Neural progenitor cell (in vitro differentiated cells): ENCODE measurements around the gene KLHL8. TPM values are rescaled to one million over a fixed set of nuclear protein-coding genes. Genes with fewer than 3 reads are reported as not detected.

Source experiments
- DNase-seq: peaks from one replicate; pipeline ENCODE4 v3.0.0-alpha.2; 2016; ENCODE audit warnings: low spot score
- H2AFZ ChIP-seq: fragments of 200-600 bp; sonication (generic); replicated peaks from 2 replicates; pipeline ENCODE4 v1.6.1; 2016; ENCODE audit warnings: antibody characterized with exemption
- H3F3A ChIP-seq: fragments of 200-600 bp; sonication (generic); 2 replicates; pipeline ENCODE4 v1.6.1; 2016; ENCODE audit warnings: antibody characterized with exemption, low read depth
- H3K27ac ChIP-seq: fragments of 200-600 bp; sonication (generic); 2 replicates; pipeline ENCODE4 v1.5.1; 2016; ENCODE audit warnings: mild to moderate bottlenecking
- H3K27me3 ChIP-seq: fragments of 200-600 bp; sonication (generic); 2 replicates; pipeline ENCODE4 v1.6.1; 2016; ENCODE audit warnings: mild to moderate bottlenecking, moderate library complexity
- H3K36me3 ChIP-seq: fragments of 200-600 bp; sonication (generic); 2 replicates; pipeline ENCODE4 v1.5.1; 2016
- H3K4me1 ChIP-seq: fragments of 200-600 bp; sonication (generic); 2 replicates; pipeline ENCODE4 v1.6.1; 2016; ENCODE audit warnings: mixed run types
- H3K4me2 ChIP-seq: fragments of 200-600 bp; sonication (generic); 2 replicates; pipeline ENCODE4 v1.6.1; 2016
- H3K4me3 ChIP-seq: fragments of 200-600 bp; sonication (generic); 2 replicates; pipeline ENCODE4 v1.5.1; 2016
- H3K79me2 ChIP-seq: fragments of 200-600 bp; sonication (generic); 2 replicates; pipeline ENCODE4 v1.6.1; 2016; ENCODE audit warnings: low read depth
- H3K9ac ChIP-seq: fragments of 200-600 bp; sonication (generic); 2 replicates; pipeline ENCODE4 v1.6.1; 2016
- H3K9me3 ChIP-seq: fragments of 200-600 bp; sonication (generic); 2 replicates; pipeline ENCODE4 v1.5.1; 2016; ENCODE audit warnings: low read depth
- H4K20me1 ChIP-seq: fragments of 200-600 bp; sonication (generic); 2 replicates; pipeline ENCODE4 v1.6.1; 2016; ENCODE audit warnings: low read depth
- H3K27ac Mint-ChIP-seq: 3 replicates; pipeline ENCODE4 v1.8.0; 2021; ENCODE audit warnings: mixed read lengths
- H3K27me3 Mint-ChIP-seq: 2 replicates; pipeline ENCODE4 v1.8.0; 2022; ENCODE audit warnings: low read depth, mild to moderate bottlenecking, inconsistent platforms, moderate library complexity, mixed read lengths; ENCODE audit not compliant: insufficient read depth
- H3K36me3 Mint-ChIP-seq: 3 replicates; pipeline ENCODE4 v1.8.0; 2021; ENCODE audit warnings: mixed read lengths
- H3K4me1 Mint-ChIP-seq: 3 replicates; pipeline ENCODE4 v1.8.0; 2021; ENCODE audit warnings: mixed read lengths
- H3K4me3 Mint-ChIP-seq: 3 replicates; pipeline ENCODE4 v1.8.0; 2021; ENCODE audit warnings: mild to moderate bottlenecking, moderate library complexity, mixed read lengths
- H3K9me3 Mint-ChIP-seq: 3 replicates; pipeline ENCODE4 v1.8.0; 2020; ENCODE audit warnings: mixed read lengths
- CTCF ChIP-seq: fragments of 200-600 bp; sonication (generic); IDR thresholded peaks from 2 replicates; pipeline ENCODE4 v1.5.1; 2017; ENCODE audit warnings: antibody characterized with exemption, mild to moderate bottlenecking
- EZH2 ChIP-seq: fragments of 200-600 bp; sonication (generic); IDR thresholded peaks from 2 replicates; pipeline ENCODE4 v1.6.1; 2017; ENCODE audit warnings: antibody characterized with exemption, mild to moderate bottlenecking, moderate library complexity
- EZH2phosphoT487 ChIP-seq: fragments of 200-600 bp; sonication (generic); IDR thresholded peaks from 2 replicates; pipeline ENCODE4 v1.6.1; 2017; ENCODE audit warnings: antibody characterized with exemption
- total RNA-seq: library from RNA; depleted of rRNA; stranded (reverse); fragments of >200 nt; gene quantifications from 2 replicates; pipeline ENCODE4 v1.2.3, GENCODE V29; 2015; ENCODE audit warnings: low replicate concordance

Gene KLHL8
- total RNA-seq, 1 donor from 2014 or later: 20.3 TPM

- Histone ChIP-seq H3K4me3 (no peak overlapping the region), H3K4me1 (peaks cover 6% of the 10 kb centered on the region), H3K27ac (no peak overlapping the region), H3K9ac (no peak overlapping the region), H3K9me3 (no peaks in the 10 kb centered on the region), H3K27me3 (no peaks in the 10 kb centered on the region), H2AFZ (no peak overlapping the region), H3K36me3 (no peaks in the 10 kb centered on the region), H3K4me2 (no peak overlapping the region), H3F3A (no peaks in the 10 kb centered on the region), H3K79me2 (peaks cover 36% of the 10 kb centered on the region), H4K20me1 (peaks cover 12% of the 10 kb centered on the region)
- no peak overlapping the region for H3K4me3 Mint-ChIP-seq
- H3K27me3 Mint-ChIP-seq: no peaks in the 10 kb centered on the region
- H3K4me1 Mint-ChIP-seq: peaks cover 22% of the 10 kb centered on the region
- H3K27ac Mint-ChIP-seq: peak overlapping the region; percentile 90
- no peaks in the 10 kb centered on the region for H3K9me3 Mint-ChIP-seq
- peaks cover 41% of the 10 kb centered on the region for H3K36me3 Mint-ChIP-seq
- DNase-seq: no peak
- TF ChIP-seq EZH2phosphoT487: no peak
- no peak for TF ChIP-seq EZH2
- TF ChIP-seq CTCF: no peak
Observed at GRCh38 chr4:87120411-87121162, 99.8 kb downstream of the KLHL8 start.

GRCh38 chr4:87120010-87120409, 100.4 kb downstream of the KLHL8 start:
- Mint-ChIP-seq H3K36me3 (peaks cover 39% of the 10 kb centered on the region), H3K4me1 (peaks cover 22% of the 10 kb centered on the region), H3K27ac (no peak overlapping the region), H3K9me3 (no peaks in the 10 kb centered on the region), H3K27me3 (no peaks in the 10 kb centered on the region), H3K4me3 (no peak overlapping the region)
- Histone ChIP-seq H3K4me3 (no peak overlapping the region), H3K9me3 (no peaks in the 10 kb centered on the region), H2AFZ (no peak overlapping the region), H4K20me1 (peaks cover 12% of the 10 kb centered on the region), H3K9ac (no peak overlapping the region), H3K4me2 (no peak overlapping the region), H3K27ac (no peak overlapping the region), H3K4me1 (peaks cover 6% of the 10 kb centered on the region), H3K27me3 (no peaks in the 10 kb centered on the region), H3F3A (no peaks in the 10 kb centered on the region), H3K36me3 (no peaks in the 10 kb centered on the region), H3K79me2 (peaks cover 36% of the 10 kb centered on the region)
- TF ChIP-seq CTCF: no peak
- TF ChIP-seq EZH2phosphoT487: no peak
- TF ChIP-seq EZH2: no peak
- DNase-seq: no peak

GRCh38 chr4:87118826-87119225, 101.6 kb downstream of the KLHL8 start:
- H3K9me3 ChIP-seq: no peaks in the 10 kb centered on the region
- H4K20me1 ChIP-seq: peaks cover 12% of the 10 kb centered on the region
- no peak overlapping the region for H3K4me3 Mint-ChIP-seq
- H3K27ac ChIP-seq: no peak overlapping the region
- peaks cover 6% of the 10 kb centered on the region for H3K4me1 ChIP-seq
- peaks cover 22% of the 10 kb centered on the region for H3K4me1 Mint-ChIP-seq
- H3K9ac ChIP-seq: no peak overlapping the region
- no peak overlapping the region for H3K4me2 ChIP-seq
- peaks cover 34% of the 10 kb centered on the region for H3K79me2 ChIP-seq
- H3K27ac Mint-ChIP-seq: no peak overlapping the region
- no peak for DNase-seq
- H3F3A ChIP-seq: no peaks in the 10 kb centered on the region
- no peak overlapping the region for H2AFZ ChIP-seq
- H3K36me3 ChIP-seq: no peaks in the 10 kb centered on the region
- TF ChIP-seq EZH2 (no peak), CTCF (no peak), EZH2phosphoT487 (no peak)
- H3K4me3 ChIP-seq: no peak overlapping the region
- no peaks in the 10 kb centered on the region for H3K9me3 Mint-ChIP-seq
- peaks cover 2% of the 10 kb centered on the region for H3K27me3 Mint-ChIP-seq
- H3K36me3 Mint-ChIP-seq: peaks cover 40% of the 10 kb centered on the region
- no peaks in the 10 kb centered on the region for H3K27me3 ChIP-seq
